ENCODE measurements around the gene IQGAP3.

IQGAP3 gene

GRCh38 chr1:156598125-156598524 lies 25.8 kb upstream of the IQGAP3 start:
- no peak overlapping the region for H3K4me3 ChIP-seq
- H3K27ac ChIP-seq = no peak overlapping the region
- H3K9ac ChIP-seq = no peak overlapping the region; a peak in 1 of 22 replicates
- H3K36me3 ChIP-seq = peaks cover 48 to 71% (median 66%) of the 10 kb centered on the region in 11 experiments
- no peak overlapping the region; a peak in 1 of 22 replicates for H3K4me2 ChIP-seq
- peaks cover 39 to 60% (median 46%) of the 10 kb centered on the region in 10 experiments for H3K4me1 ChIP-seq
- peaks cover 0 to 67% (median 36%) of the 10 kb centered on the region in 11 experiments; a peak in 14 of 22 replicates for H4K20me1 ChIP-seq
- H3K27me3 ChIP-seq = no peaks in the 10 kb centered on the region
- no peak for TF ChIP-seq Cebpa-rat (IDR thresholded peaks at IDR 0.05)
- H3K9me3 ChIP-seq (replicated peaks in 1 of 11) = no peaks in the 10 kb centered on the region

- Histone ChIP-seq H3K4me1 (peaks cover 39 to 57% (median 44%) of the 10 kb centered on the region in 10 experiments), H3K4me2 (no peak overlapping the region), H3K27ac (no peak overlapping the region), H3K36me3 (peaks cover 52 to 77% (median 72%) of the 10 kb centered on the region in 11 experiments), H3K4me3 (no peak overlapping the region), H3K9ac (no peak overlapping the region), H3K27me3 (no peaks in the 10 kb centered on the region), H4K20me1 (peaks cover 0 to 74% (median 45%) of the 10 kb centered on the region in 11 experiments; a peak in 14 of 22 replicates), H3K9me3 (replicated peaks in 1 of 11) (no peaks in the 10 kb centered on the region)
- no peak for TF ChIP-seq Cebpa-rat (IDR thresholded peaks at IDR 0.05)
Observed at GRCh38 chr1:156596426-156596825, 24.1 kb upstream of the IQGAP3 start.

GRCh38 chr1:156595016-156595415 lies 22.7 kb upstream of the IQGAP3 start:
- Histone ChIP-seq H4K20me1 (peaks cover 0 to 74% (median 45%) of the 10 kb centered on the region in 11 experiments; a peak in 14 of 22 replicates), H3K27me3 (no peaks in the 10 kb centered on the region), H3K9ac (peak overlapping the region in 1 of 11 experiments; percentile 21; a peak in 1 of 22 replicates), H3K36me3 (peaks cover 52 to 75% (median 72%) of the 10 kb centered on the region in 11 experiments), H3K27ac (no peak overlapping the region), H3K9me3 (replicated peaks in 1 of 11) (no peaks in the 10 kb centered on the region), H3K4me2 (no peak overlapping the region), H3K4me3 (no peak overlapping the region), H3K4me1 (peaks cover 40 to 62% (median 48%) of the 10 kb centered on the region in 10 experiments)
- TF ChIP-seq Cebpa-rat (IDR thresholded peaks at IDR 0.05) = no peak

- Histone ChIP-seq H3K9me3 (replicated peaks in 1 of 11) (no peaks in the 10 kb centered on the region), H3K27ac (no peak overlapping the region; a peak in 1 of 22 replicates), H3K4me1 (peaks cover 32 to 54% (median 40%) of the 10 kb centered on the region in 10 experiments), H4K20me1 (peaks cover 0 to 68% (median 45%) of the 10 kb centered on the region in 11 experiments; a peak in 14 of 22 replicates), H3K27me3 (no peaks in the 10 kb centered on the region), H3K4me2 (peak overlapping the region in 5 of 11 experiments; percentile 92 to 98 (median 96); a peak in 9 of 22 replicates), H3K36me3 (peaks cover 52 to 68% (median 67%) of the 10 kb centered on the region in 11 experiments), H3K4me3 (no peak overlapping the region), H3K9ac (peak overlapping the region in 1 of 11 experiments; percentile 21; a peak in 2 of 22 replicates)
- no peak for TF ChIP-seq Cebpa-rat (IDR thresholded peaks at IDR 0.05)
Observed at GRCh38 chr1:156594190-156594589, 21.8 kb upstream of the IQGAP3 start.

GRCh38 chr1:156593661-156593989 lies 21.3 kb upstream of the IQGAP3 start:
- no peak for TF ChIP-seq Cebpa-rat (IDR thresholded peaks at IDR 0.05)
- H3K4me1 ChIP-seq = peaks cover 27 to 48% (median 36%) of the 10 kb centered on the region in 10 experiments
- peak overlapping the region in 9 of 11 experiments; percentile 92 to 98 (median 96); a peak in 18 of 22 replicates for H3K4me2 ChIP-seq
- H4K20me1 ChIP-seq = peaks cover 0 to 62% (median 41%) of the 10 kb centered on the region in 11 experiments; a peak in 14 of 22 replicates
- H3K36me3 ChIP-seq = peaks cover 52 to 63% (median 61%) of the 10 kb centered on the region in 11 experiments
- H3K27me3 ChIP-seq = no peaks in the 10 kb centered on the region
- peak overlapping the region in 6 of 11 experiments; percentile 8 to 94 (median 90); a peak in 8 of 22 replicates for H3K9ac ChIP-seq
- no peak overlapping the region; a peak in 1 of 20 replicates for H3K4me3 ChIP-seq
- H3K9me3 ChIP-seq (replicated peaks in 1 of 11) = no peaks in the 10 kb centered on the region
- peak overlapping the region in 5 of 11 experiments; percentile 22 to 86 (median 38); a peak in 6 of 22 replicates for H3K27ac ChIP-seq

- peaks cover 26 to 43% (median 36%) of the 10 kb centered on the region in 10 experiments for H3K4me1 ChIP-seq
- H3K36me3 ChIP-seq = peaks cover 51 to 57% (median 56%) of the 10 kb centered on the region in 11 experiments
- peak overlapping the region; percentile 86 to 99 (median 96) for H3K4me2 ChIP-seq
- peaks cover 0 to 57% (median 37%) of the 10 kb centered on the region in 11 experiments; a peak in 14 of 22 replicates for H4K20me1 ChIP-seq
- no peak for TF ChIP-seq Cebpa-rat (IDR thresholded peaks at IDR 0.05)
- H3K27ac ChIP-seq = peak overlapping the region in 5 of 11 experiments; percentile 22 to 86 (median 80); a peak in 7 of 22 replicates
- H3K9ac ChIP-seq = peak overlapping the region in 10 of 11 experiments; percentile 8 to 94 (median 88); a peak in 15 of 22 replicates
- H3K9me3 ChIP-seq (replicated peaks in 1 of 11) = no peaks in the 10 kb centered on the region
- peak overlapping the region in 6 of 10 experiments; percentile 72 to 86 (median 79); a peak in 11 of 20 replicates for H3K4me3 ChIP-seq
- no peaks in the 10 kb centered on the region for H3K27me3 ChIP-seq
Observed at GRCh38 chr1:156592910-156593660, 20.7 kb upstream of the IQGAP3 start.

GRCh38 chr1:156592158-156592909 lies 20.0 kb upstream of the IQGAP3 start:
- Histone ChIP-seq H3K27me3 (no peaks in the 10 kb centered on the region), H3K4me2 (peak overlapping the region; percentile 86 to 99 (median 96)), H4K20me1 (peaks cover 0 to 51% (median 32%) of the 10 kb centered on the region in 11 experiments; a peak in 12 of 22 replicates), H3K4me1 (peaks cover 26 to 42% (median 36%) of the 10 kb centered on the region in 10 experiments), H3K9ac (peak overlapping the region; percentile 81 to 94 (median 87)), H3K36me3 (peaks cover 44 to 56% (median 53%) of the 10 kb centered on the region in 11 experiments), H3K4me3 (peak overlapping the region; percentile 66 to 88 (median 80)), H3K27ac (peak overlapping the region; percentile 71 to 89 (median 80)), H3K9me3 (replicated peaks in 1 of 11) (no peaks in the 10 kb centered on the region)
- no peak for TF ChIP-seq Cebpa-rat (IDR thresholded peaks at IDR 0.05)

- peaks cover 37 to 56% (median 53%) of the 10 kb centered on the region in 11 experiments for H3K36me3 ChIP-seq
- H3K9ac ChIP-seq = peak within 1 kb of the TSS; percentile 81 to 94 (median 87)
- H3K4me1 ChIP-seq = peaks cover 26 to 42% (median 36%) of the 10 kb centered on the region in 10 experiments
- peak within 1 kb of the TSS; percentile 86 to 99 (median 96) for H3K4me2 ChIP-seq
- no peak for TF ChIP-seq Cebpa-rat (IDR thresholded peaks at IDR 0.05)
- peaks cover 0 to 46% (median 26%) of the 10 kb centered on the region in 11 experiments; a peak in 12 of 22 replicates for H4K20me1 ChIP-seq
- peak within 1 kb of the TSS; percentile 66 to 88 (median 80) for H3K4me3 ChIP-seq
- H3K27ac ChIP-seq = peak within 1 kb of the TSS; percentile 71 to 89 (median 80)
- H3K27me3 ChIP-seq = no peaks in the 10 kb centered on the region
- no peaks in the 10 kb centered on the region for H3K9me3 ChIP-seq (replicated peaks in 1 of 11)
Observed at GRCh38 chr1:156591432-156592157, 19.2 kb upstream of the IQGAP3 start, which contains the start of gene NAXE. Gene NAXE (plus strand): TSS chr1:156591776. CDS start chr1:156591805, 29 bp downstream.
